DMS 273 treated with DMSO at 0.1 percent for 48 hours (cell line): ENCODE measurements around the gene SRPRB.

Experiments used
- DNase-seq: peaks from one replicate; lab custom pipeline; 2025; lab: John Stamatoyannopoulos, UW

SRPRB gene

GRCh38 chr3:133805702-133806475, at the start of gene SRPRB:
SRPRB (plus strand) TSS chr3:133805815; CDS start chr3:133805849, 34 bp downstream.
- peak; percentile 94 for DNase-seq

- no peak for DNase-seq
Measured at GRCh38 chr3:133756716-133757694, 48.6 kb upstream of the SRPRB start.

GRCh38 chr3:133757701-133758567, 47.7 kb upstream of the SRPRB start:
- DNase-seq, result no peak

- no peak for DNase-seq
Measured at GRCh38 chr3:133758568-133758928, 47.1 kb upstream of the SRPRB start.

GRCh38 chr3:133758964-133759739, 46.5 kb upstream of the SRPRB start:
- no peak for DNase-seq

GRCh38 chr3:133759740-133760305, 45.8 kb upstream of the SRPRB start:
- no peak for DNase-seq

GRCh38 chr3:133760916-133761315, 44.7 kb upstream of the SRPRB start:
- no peak for DNase-seq

GRCh38 chr3:133761605-133762484, 43.8 kb upstream of the SRPRB start:
- DNase-seq, result no peak

GRCh38 chr3:133762539-133762938, 43.1 kb upstream of the SRPRB start:
- no peak for DNase-seq

GRCh38 chr3:133763797-133764683, 41.6 kb upstream of the SRPRB start:
- no peak for DNase-seq

- DNase-seq, result no peak
Measured at GRCh38 chr3:133765256-133765655, 40.4 kb upstream of the SRPRB start.

GRCh38 chr3:133767607-133768006, 38.0 kb upstream of the SRPRB start:
- DNase-seq, result no peak

- DNase-seq, result no peak
Measured at GRCh38 chr3:133769536-133769935, 36.1 kb upstream of the SRPRB start.

GRCh38 chr3:133773732-133774131, 31.9 kb upstream of the SRPRB start:
- DNase-seq, result no peak

GRCh38 chr3:133775309-133775708, 30.3 kb upstream of the SRPRB start:
- no peak for DNase-seq

- no peak for DNase-seq
Measured at GRCh38 chr3:133775835-133776234, 29.8 kb upstream of the SRPRB start.

- DNase-seq, result no peak
Measured at GRCh38 chr3:133776794-133777438, 28.7 kb upstream of the SRPRB start.
